GM21390 (cell line): Measurements from ENCODE around the gene SLC23A3.
"Not testable (repeated sequence)": the region's sequence is repeated elsewhere in the genome, so short reads cannot be mapped to it uniquely, and the experiment has no call there.

ENCODE experiments used
- ATAC-seq: cut with Tn5 transposase; IDR thresholded peaks from one replicate; pipeline ENCODE4 v1.9.1; 2021; ENCODE audit not compliant: unreplicated experiment

The SLC23A3 gene

DNA sequence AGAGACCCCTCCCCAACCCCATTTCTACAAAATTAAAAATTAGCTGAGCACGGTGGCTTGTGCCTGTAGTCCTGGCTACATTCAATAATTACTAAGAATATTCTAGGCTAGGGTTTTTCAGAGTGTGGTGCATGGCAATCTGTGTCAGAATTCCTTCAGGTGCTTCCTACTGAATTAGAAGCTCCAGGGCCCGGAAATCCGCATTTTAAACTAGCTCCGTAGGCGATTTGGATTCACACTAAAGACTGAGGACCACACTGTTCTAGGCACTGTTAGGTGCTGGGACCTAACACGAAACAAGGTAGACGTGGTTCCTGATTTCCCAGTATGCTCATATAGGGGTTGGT is 36.1 kb upstream of the SLC23A3 start:
- no peak for ATAC-seq

DNA sequence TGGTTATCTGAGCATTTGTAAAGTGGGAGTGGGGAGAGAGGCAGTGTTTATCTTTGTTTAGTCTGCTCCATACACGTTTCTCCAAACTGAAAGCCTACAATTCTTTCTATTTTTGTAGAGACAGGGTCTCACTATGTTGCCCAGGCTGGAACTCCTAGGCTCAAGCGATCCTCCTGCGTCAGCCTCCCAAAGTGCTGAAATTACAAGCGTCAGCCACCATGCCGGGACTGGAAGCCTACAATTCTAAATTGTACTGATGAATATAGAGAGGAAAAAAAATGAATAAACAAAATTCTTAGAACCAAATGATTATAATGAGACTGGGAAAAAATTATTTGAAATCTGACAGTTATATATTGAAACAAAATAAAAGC is 35.3 kb upstream of the SLC23A3 start:
- no peak for ATAC-seq

DNA sequence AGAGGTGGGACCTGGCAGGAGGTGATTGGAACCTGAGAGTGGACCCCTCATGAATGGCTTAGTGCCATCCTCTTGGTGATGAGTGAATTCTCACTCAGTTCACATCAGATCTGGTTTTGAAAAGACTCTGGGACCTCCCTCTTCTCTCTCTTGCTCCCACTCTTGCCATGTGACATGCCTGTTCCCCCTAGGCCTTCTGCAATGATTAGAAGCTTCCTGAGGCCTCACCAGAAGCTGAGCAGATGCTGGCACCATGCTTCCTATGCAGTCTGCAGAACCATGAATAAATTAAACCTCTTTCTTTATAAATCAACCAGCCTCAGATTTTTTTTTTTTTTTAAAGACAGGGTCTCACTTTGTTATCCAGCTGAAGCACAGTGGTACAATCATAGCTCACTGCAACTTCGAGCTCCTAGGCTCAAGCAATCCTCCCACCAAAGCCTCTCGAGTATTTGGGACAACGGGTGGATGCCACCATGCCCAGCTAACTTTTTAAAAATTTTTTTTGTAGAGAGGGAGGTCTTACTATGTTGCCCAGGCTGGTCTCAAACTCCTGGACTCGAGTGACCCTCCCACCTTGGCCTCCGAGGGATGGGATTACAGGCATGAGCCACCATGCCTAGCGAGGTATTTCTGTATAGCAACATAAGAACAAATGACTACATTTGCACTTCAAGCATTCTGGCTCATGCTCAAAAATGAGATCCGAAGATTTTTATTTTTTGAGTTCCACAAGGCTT is 34.8 kb upstream of the SLC23A3 start:
- ATAC-seq = no peak

DNA sequence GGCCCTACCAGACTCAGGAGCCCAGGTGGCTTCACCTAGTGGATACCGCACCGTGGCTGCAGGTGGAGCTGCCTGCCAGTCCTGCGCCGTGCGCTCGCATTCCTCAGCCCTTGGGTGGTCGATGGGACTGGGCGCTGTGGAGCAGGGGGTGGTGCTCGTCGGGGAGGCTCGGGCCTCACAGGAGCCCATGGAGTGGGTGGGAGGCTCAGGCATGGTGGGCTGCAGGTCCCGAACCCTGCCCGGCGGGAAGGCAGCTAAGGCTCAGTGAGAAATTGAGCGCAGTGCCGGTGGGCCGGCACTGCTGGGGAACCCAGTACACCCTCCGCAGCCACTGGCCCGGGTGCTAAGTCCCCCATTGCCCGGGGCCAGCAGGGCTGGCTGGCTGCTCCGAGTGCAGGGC is 31.5 kb upstream of the SLC23A3 start:
- not testable (repeated sequence) for ATAC-seq

DNA sequence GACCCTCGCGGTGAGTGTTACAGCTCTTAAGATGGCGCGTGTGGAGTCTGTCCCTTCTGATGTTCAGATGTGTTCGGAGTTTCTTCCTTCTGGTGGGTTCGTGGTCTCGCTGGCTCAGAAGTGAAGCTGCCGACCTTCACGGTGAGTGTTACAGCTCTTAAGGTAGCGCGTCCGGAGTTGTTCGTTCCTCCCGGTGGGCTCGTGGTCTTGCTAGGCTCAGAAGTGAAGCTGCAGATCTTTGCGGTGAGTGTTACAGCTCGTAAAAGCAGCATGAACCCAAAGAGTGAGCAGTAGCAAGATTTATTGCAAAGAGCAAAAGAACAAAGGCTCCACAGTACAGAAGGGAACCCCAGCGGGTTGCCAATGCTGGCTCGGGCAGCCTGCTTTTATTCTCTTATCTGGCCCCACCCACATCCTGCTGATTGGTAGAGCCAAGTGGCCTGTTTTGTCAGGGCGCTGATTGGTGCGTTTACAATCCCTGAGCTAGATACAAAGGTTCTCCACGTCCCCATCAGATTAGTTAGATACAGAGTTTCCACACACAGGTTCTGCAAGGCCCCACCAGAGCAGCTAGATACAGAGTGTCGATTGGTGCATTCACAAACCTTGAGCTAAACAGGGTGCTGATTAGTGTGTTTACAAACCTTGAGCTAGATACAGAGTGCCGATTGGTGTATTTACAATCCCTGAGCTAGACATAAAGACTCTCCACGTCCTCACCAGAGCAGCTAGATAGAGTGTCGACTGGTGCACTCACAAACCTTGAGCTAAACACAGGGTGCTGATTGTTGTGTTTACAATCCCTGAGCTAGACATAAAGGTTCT is 30.9 kb upstream of the SLC23A3 start:
- ATAC-seq = not testable (repeated sequence)

DNA sequence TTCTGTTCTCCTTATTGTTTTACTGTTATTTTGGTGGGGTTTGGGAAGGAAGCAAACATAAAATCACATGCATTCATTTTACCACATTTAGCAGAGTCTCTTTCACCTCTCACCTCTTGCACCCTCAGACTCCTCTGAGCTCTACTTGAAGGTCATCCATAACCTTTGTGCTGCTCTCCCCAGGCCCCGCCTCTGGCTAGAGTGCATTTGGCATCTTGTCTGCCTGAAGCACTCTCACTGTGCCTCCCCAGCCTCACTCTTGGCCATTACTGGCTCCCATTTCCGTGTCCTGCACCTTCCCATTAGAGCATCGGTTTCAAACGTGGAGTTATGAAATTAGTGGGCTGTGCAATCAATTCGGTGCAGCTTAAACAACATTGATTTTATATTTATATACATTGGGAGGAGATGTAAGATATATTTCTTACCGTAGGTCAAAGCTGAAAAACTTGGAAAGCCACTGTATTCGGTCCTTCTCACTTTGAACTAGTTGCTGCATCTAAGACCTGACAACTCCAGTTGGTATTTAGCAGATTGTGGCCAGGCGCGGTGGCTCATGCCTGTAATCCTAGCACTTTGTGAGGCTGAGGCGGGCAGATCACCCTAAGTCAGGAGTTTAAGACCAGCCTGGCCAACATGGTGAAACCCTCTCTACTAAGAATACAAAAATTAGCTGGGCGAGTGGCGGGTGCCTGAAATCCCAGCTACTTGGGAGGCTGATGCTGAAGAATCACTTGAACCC is 29.8 kb upstream of the SLC23A3 start:
- ATAC-seq = no peak

DNA sequence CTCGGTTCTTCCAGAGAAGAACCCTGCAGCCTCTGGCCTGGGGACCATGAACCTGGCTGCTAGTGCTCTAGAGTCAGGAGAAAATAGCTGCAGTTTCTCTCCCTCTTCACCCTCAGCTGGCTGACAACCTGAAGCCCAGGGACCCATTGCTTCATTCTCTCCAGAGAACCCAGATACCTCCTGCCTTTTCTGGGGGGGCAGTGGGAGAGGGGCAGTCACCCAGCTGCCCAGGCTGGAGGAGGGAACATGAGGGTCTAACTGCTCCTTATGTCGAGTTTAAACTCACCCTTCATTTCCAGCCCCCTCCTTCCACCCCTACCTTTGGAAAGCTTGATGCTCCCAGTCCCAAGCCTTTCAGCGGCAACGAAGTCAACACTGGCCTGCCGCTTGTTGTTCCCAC is 29.1 kb upstream of the SLC23A3 start:
- ATAC-seq = no peak

- ATAC-seq = no peak
Observed at GRCh38 chr2:219197388-219197787, 27.6 kb upstream of the SLC23A3 start.

DNA sequence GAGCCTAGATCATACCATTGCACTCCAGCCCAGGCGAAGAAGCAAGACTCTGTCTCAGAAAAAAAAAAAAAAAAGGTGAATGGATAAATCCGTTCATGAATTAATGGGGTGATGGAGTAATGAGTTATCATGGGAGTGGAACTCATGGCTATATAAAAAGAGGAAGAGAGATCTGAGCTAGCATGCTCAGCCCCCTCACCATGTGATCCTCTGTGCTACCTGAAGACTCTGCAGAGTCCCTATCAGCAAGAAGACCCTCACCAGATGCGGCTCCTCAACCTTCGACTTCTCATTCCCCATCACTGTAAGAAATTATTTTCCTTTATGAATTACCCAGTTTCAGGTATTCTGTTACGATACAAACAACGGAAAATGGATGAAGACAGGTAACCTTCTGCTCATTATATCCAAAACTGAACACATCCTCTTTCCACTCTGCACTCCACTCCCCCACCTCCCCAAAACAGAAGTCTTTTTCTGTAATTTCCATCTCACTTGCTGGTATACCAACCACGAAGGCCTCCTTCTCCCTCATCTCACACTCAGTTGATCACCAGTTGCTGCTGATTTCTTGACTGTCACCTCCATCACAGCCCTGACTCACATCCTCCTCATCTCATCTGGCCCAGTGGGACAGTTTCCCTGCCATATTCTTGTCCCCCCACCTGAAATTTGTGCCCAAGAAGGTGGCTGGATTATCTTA is 17.1 kb upstream of the SLC23A3 start:
- no peak for ATAC-seq

DNA sequence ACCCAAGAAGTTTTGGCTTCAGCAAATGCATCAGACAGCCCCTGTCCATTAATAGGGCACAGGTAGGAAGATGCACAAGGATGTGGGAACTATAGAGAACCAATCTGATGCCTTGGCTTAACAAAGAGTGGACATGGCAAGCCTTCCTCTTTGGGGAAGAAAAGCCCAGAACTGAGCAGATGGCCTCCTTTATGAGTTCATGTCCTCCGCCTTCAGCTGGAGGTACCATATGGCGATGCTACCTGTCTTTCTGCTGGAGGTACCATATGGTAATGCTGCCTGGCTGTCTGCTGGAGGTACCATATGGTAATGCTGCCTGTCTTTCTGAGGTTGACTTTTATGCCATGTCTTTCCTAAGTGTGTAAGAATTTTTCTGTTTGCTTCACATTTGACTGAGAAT is 14.3 kb upstream of the SLC23A3 start:
- ATAC-seq = no peak

- no peak for ATAC-seq
Observed at GRCh38 chr2:219183151-219183772, 13.4 kb upstream of the SLC23A3 start.

- ATAC-seq = no peak
Observed at GRCh38 chr2:219182331-219183150, 12.7 kb upstream of the SLC23A3 start.

DNA sequence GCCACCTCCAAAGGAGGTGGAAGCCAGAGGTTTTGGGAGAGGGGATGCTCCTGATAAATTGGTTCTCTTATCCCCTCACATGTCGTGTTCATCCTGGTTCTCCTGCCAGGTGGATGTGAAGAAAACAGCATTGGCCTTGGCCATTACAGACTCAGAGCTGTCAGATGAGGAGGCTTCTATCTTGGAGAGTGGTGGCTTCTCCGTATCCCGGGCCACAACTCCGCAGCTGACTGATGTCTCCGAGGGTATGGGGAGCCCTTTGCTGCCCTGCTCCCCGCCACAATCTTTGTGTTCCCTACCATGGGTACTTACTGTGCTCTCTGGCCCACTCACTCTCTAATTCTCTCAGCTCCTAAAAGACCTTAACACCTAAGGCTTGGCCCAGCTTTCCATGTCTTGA is 11.7 kb upstream of the SLC23A3 start:
- ATAC-seq = no peak

- no peak for ATAC-seq
Observed at GRCh38 chr2:219180961-219181360, 11.1 kb upstream of the SLC23A3 start.

DNA sequence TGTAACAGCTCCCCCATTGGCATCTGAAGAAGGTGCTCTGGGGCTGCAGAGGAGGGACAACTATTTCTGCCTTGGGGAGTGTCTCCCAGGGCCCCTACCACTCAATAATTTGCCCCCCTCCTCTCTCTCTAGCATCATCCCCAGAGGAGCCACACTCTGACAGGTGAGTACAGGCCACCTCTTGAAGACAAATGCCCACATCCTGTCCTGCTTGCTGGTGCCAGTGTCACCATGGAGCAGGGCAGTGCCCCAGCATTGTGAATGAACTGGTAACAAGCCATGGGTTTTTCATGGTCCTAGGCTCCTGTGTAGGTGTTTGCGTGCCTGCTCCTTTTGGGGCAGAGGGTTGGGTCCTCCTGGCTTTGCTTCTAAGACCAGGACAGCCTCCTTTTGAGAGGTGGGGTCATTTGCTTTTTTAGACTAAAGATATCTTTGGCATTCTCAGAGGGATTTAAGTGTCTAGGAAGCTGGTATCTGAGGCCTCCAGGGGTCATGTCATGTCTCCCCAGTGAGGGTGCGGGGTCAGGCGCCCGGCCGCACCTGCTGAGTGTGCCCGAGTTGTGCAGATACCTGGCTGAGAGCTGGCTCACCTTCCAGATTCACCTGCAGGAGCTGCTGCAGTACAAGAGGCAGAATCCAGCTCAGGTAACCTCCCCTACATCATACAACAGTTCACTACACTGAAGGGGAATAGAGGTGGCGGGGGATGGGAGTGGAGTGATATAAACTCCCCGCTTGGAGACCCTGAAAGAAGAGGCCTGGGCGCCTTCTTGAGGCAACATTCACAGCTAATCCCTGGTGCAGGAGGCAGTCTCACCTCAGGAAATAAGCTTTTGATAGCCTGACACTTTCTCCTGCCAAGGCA is 10.0 kb upstream of the SLC23A3 start:
- ATAC-seq = no peak

DNA sequence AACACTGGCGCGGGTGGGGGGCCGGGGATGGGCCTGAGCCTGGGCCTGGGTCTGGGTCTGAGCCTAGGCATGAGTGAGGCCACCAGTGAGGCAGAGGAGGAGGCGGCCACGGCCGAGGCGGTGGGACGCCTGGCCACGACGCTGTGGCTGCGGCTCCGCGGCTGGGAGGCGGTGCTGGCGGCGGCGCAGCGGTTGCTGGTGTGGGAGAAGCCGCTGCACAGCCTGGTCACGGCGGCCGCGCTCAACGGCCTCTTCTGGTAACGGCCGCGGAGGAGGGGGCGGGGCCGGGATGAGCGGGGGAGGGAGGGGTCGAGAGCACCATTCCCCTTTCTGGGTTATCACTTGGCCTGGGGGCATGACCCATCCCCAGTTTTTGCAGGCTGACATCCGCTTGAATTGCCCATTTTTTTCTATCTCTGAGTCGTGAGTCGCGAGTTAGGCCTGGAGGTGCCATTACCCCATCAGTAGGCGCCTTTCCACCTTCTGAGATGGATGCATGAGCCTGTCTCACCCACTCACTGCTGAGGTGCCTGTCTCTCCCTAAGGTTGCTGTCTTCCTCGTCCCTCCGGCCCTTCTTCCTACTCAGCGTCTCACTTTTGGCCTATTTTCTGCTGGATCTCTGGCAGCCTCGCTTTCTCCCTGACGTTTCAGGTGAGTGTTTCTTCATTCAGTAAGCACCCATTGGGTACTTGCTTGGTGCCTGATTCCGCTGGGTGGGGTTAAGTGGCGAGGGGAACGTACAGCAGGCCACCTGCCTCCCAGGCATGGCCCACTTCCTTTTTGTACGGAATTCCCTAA is 8.7 kb upstream of the SLC23A3 start:
- ATAC-seq = peak; percentile 5

DNA sequence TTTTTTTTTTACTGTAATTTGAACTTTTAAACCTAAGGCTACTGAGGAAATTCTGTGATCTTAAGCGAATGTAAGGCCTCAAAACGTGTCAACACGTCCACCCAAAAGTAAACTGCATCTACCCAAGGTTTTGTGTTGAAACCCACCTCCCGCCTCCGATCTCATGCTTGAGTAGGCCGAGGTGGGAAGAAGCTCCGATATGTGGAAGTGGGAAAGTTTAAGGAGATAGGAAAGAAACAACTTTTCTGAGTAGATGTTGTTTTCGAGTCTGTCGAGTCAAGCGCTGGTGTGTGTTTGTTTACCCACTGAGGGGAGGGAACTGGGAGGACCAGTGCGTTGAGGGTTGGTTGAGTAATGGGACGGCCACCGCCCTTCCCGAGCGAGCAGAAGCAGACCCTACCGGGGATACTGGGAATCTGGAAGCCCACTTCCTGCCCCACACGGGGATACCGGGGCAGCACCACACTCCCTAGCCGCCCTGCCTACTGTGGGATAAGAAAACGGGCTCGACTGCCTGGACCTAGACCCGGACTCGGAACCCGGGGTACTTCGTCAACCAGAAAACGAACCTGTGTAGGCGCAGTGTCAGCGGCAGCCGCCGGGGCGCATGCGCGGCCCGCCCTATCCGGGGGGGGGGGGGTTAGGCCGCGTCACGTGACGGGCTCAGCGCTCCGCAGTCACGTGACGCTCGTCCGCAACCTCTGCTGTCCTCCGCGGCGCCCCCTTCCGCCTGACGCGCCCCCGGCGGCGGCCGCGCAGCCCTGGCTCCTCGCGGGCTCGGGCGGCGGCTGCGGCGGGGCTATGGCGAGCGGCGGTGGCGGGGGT is 7.9 kb upstream of the SLC23A3 start, which contains the start of gene RETREG2:
Gene RETREG2, plus strand, starts transcription at position 724 of the 825 bp plus-strand sequence. Its CDS starts 78 bp downstream, at position 802.
- ATAC-seq = peak; percentile 45
